Aorta (tissue), 5 donors: ENCODE measurements around the gene DEAF1. TPM values are rescaled to one million over a fixed set of nuclear protein-coding genes. Genes with fewer than 3 reads are reported as not detected.
"Not testable (repeated sequence)": the region's sequence is repeated elsewhere in the genome, so short reads cannot be mapped to it uniquely, and the experiment has no call there.

Source experiments
- ATAC-seq: fragments of 200-7000 bp; cut with Tn5 transposase; one replicate; pipeline ENCODE4 v1.9.1; 2022; ENCODE audit warnings: moderate library complexity; ENCODE audit not compliant: low FRiP score
- DNase-seq, 2 donors: peaks; one replicate each; pipeline ENCODE4 v3.0.0-alpha.2; 2020
- H3K27ac ChIP-seq, 2 donors: one replicate each; pipeline ENCODE4 v1.5.1; 2013; ENCODE audit warnings: low read length in 2 of 2, mild to moderate bottlenecking in 2 of 2, moderate library complexity in 2 of 2, control low read depth in 1 of 2, inconsistent platforms in 1 of 2, low read depth in 1 of 2
- H3K27me3 ChIP-seq, 2 donors: one replicate each; pipeline ENCODE4 v1.6.1; 2013; ENCODE audit warnings: control low read depth in 1 of 2, low read length in 1 of 2, mild to moderate bottlenecking in 1 of 2, moderate library complexity in 1 of 2; ENCODE audit not compliant: insufficient read depth in 2 of 2, control insufficient read depth in 1 of 2
- H3K36me3 ChIP-seq, 2 donors: one replicate each; pipeline ENCODE4 v1.6.1; 2013; ENCODE audit warnings: control low read depth in 1 of 2, low read length in 1 of 2, mild to moderate bottlenecking in 1 of 2; ENCODE audit not compliant: insufficient read depth in 2 of 2, control insufficient read depth in 1 of 2
- H3K4me1 ChIP-seq, 2 donors: one replicate each; pipeline ENCODE4 v1.6.1; 2013; ENCODE audit warnings: low read length in 2 of 2, control low read depth in 1 of 2, mild to moderate bottlenecking in 1 of 2, moderate library complexity in 1 of 2; ENCODE audit not compliant: insufficient read depth in 2 of 2, control insufficient read depth in 1 of 2
- H3K4me3 ChIP-seq, 2 donors: one replicate each; pipeline ENCODE4 v1.5.1; 2013; ENCODE audit warnings: low read length in 2 of 2, control low read depth in 1 of 2, mild to moderate bottlenecking in 1 of 2
- H3K9me3 ChIP-seq: one replicate; pipeline ENCODE4 v1.6.1; 2013; ENCODE audit warnings: mild to moderate bottlenecking, low read length; ENCODE audit not compliant: control insufficient read depth
- WGBS, 2 donors: extraction: QIAGEN DNeasy Blood & Tissue Kit; methylation state at CpG; one replicate each; pipeline ENCODE4 v1.1.7; 2013; 5-methylcytosine and 5-hydroxymethylcytosine counted together
- intact Hi-C, 2 donors: fragments of 100-400 bp; cut with DNase I; formaldehyde crosslinking; loops; one replicate each; pipeline versions ENCODE4 v1.14.2 to v1.15.0; 2022
- long read RNA-seq, 2 donors: library from polyadenylated mRNA; unstranded; transcript quantifications; one replicate each; pipeline ENCODE4 v2.0.0, GENCODE V29; 2020 to 2021
- polyA plus RNA-seq, 2 donors: library from polyadenylated mRNA; stranded (reverse); fragments of 200-250 nt; gene quantifications; one replicate each; pipeline ENCODE4 v1.2.3, GENCODE V29; 2013
- total RNA-seq, 2 donors: library from RNA; stranded (reverse); fragmentation: NEBNext Ultra II Directional; extraction: Animal tissue kit (Norgen Biotek cat#: 25700); gene quantifications; one replicate each; pipeline ENCODE4 v1.2.1, GENCODE V29; 2021
- donor health status: healthy with polysubstance abuse.
- donor health status: Bipolar disorder and iron deficiency.
- donor health status: DM: no; HTN: no; CAD: no.
- donor health status: DM: no; HTN: no; CAD: no.
- donor health status: DM: yes; HTN: yes; CAD: no.

DEAF1 gene, protein sequence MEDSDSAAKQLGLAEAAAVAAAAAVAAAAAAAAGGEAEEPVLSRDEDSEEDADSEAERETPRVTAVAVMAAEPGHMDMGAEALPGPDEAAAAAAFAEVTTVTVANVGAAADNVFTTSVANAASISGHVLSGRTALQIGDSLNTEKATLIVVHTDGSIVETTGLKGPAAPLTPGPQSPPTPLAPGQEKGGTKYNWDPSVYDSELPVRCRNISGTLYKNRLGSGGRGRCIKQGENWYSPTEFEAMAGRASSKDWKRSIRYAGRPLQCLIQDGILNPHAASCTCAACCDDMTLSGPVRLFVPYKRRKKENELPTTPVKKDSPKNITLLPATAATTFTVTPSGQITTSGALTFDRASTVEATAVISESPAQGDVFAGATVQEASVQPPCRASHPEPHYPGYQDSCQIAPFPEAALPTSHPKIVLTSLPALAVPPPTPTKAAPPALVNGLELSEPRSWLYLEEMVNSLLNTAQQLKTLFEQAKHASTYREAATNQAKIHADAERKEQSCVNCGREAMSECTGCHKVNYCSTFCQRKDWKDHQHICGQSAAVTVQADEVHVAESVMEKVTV
- total RNA-seq (10 to 100 TPM; 32.2 to 59.5 TPM), polyA plus RNA-seq (10 to 100 TPM; 15.7 to 53.0 TPM)
- long read RNA-seq, donor 1, partial matches to known transcripts = 11 of 54 reads
- long read RNA-seq, donor 1, other reads (novel, unspliced or antisense) = 42 of 54 reads
- long read RNA-seq, donor 2, transcript DEAF1-201 (12 exons, 2,500 nt) = major isoform, 27 of 66 reads
- long read RNA-seq, donor 2, partial matches to known transcripts = 8 of 66 reads
- long read RNA-seq, donor 2, other reads (novel, unspliced or antisense) = 30 of 66 reads

DNA sequence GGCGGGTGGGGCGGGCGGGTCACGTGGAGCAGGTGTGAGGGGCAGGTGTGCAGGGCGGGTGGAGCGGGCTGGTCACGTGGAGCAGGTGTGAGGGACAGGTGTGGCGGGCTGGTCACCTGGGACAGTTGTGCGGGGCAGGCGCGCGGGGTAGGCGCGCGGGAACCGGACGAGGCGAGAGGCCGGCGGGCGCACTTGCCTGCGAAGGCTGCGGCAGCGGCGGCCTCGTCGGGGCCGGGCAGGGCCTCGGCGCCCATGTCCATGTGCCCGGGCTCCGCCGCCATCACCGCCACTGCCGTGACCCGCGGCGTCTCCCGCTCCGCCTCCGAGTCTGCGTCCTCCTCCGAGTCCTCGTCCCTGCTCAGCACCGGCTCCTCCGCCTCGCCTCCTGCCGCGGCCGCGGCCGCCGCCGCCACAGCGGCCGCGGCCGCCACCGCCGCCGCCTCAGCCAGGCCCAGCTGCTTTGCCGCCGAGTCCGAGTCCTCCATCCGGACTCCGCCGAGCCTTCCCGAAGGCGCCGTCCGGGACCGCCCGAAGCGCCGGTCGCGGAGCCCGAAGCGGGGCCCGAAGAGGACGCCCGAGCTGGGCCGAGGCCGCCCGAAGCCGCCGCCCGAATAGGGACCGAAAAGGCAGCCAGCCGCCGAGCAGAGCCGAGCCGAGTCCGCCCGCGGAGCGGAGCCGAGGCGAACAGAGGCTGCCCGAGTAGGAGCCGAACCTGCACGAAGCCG, at the start of gene DEAF1:
TSS of gene DEAF1 (minus strand) at position 660 of the 725 bp plus-strand sequence. CDS start at position 485, 175 bp downstream.
- Histone ChIP-seq H3K27me3 (no peaks in the 10 kb centered on the region), H3K27ac (peak within 1 kb of the TSS; percentile 83 to 92), H3K9me3 (no peaks in the 10 kb centered on the region), H3K4me1 (no peaks in the 10 kb centered on the region), H3K36me3 (no peaks in the 10 kb centered on the region), H3K4me3 (peak within 1 kb of the TSS; percentile 54 to 72)
- DNase-seq (peak; percentile 100), ATAC-seq (peak; percentile 97)
- intact Hi-C loops = no loop called here
- WGBS, 2 donors = 4% methylated on average over 58 to 103 of the region's 103 CpGs

DNA sequence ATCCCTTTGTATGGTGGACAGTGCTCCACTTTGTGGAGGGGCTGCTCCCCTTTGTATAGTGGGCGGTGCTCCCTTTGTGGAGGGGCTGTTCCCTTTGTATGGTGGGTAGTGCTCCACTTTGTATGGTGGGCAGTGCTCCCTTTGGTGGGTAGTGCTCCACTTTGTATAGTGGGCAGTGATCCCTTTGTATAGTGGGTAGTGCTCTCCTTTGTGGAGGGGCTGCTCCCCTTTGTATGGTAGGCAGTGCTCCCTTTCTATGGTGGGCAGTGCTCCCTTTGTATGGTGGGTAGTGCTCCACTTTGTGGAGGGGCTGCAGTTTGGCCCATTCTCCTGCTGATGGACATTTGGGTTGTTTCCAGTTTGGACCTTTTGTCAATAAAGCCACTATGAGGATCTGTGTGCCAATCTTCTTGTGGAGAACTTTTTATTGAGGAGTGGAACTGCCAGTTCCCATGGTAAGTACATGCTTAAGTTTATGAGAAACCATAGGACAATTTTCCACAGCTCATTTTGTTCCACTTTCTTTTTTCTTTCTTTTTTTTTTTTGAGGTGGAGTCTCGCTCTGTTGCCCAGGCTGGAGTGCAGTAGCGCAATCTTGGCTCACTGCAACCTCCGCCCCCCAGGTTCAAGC, 47.7 kb upstream of the DEAF1 start:
- 90 to 99% methylated on average over 4 of the region's 4 CpGs for WGBS, 2 donors
- no peak for DNase-seq

DNA sequence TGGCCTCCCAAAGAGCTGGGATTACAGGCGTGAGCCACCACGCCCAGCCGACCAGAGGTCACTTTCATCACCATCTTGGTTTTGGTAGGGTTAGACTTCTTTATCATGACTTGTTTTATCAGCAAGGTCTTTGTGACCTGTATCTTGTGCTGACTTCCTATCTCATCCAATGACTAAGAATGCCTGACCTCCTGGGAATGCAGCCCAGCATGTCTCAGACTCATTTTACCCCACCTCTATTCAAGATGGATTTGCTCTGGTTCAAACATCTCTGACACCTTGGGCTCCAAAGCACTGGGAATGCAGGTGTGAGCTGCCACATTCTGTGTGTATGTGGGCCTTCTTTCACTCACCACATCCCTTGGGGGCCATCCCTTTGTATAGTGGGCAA, 47.1 kb upstream of the DEAF1 start:
- 93 to 100% methylated on average over 3 of the region's 3 CpGs for whole genome bisulfite sequencing, 2 donors
- H3K27me3 ChIP-seq = no peaks in the 10 kb centered on the region
- DNase-seq (no peak), ATAC-seq (no peak)
- no peaks in the 10 kb centered on the region for H3K4me1 ChIP-seq
- H3K9me3 ChIP-seq = no peaks in the 10 kb centered on the region
- H3K36me3 ChIP-seq = no peaks in the 10 kb centered on the region
- intact Hi-C loops = no loop called here
- no peak overlapping the region for H3K27ac ChIP-seq
- no peak overlapping the region for H3K4me3 ChIP-seq

More for the DNA sequence above, 47.7 kb upstream of the DEAF1 start:
- Histone ChIP-seq H3K9me3 (no peaks in the 10 kb centered on the region), H3K27me3 (no peaks in the 10 kb centered on the region), H3K4me1 (no peaks in the 10 kb centered on the region), H3K27ac (no peak overlapping the region), H3K36me3 (no peaks in the 10 kb centered on the region), H3K4me3 (no peak overlapping the region)
- no peak for ATAC-seq
- intact Hi-C loops = no loop called here

DNA sequence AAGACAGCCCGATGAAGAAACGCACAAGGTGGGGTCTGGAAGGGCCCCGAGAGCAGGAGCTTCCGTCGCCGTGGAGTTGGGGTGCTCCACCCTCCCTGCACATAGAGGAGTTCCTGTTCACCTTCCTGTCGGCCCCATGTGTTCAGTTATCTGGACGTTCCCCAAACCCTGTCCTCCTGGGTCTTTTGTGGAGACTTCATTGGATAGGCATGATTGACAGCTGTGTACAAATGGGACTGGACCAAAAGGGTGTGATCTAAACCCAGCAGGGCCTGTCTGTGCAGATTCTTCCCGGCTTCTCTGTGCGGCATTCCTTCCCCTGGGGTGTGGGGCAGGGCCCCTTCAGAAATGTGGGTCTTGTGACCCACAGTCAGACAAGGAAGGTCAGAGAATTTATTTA, 42.9 kb upstream of the DEAF1 start:
- intact Hi-C loops, H3K4me1 ChIP-seq, H3K27me3 ChIP-seq, H3K27ac ChIP-seq, ATAC-seq, DNase-seq, H3K4me3 ChIP-seq, H3K36me3 ChIP-seq, H3K9me3 ChIP-seq: not testable (repeated sequence)
- 64 to 77% methylated on average over 10 of the region's 10 CpGs for WGBS, 2 donors

DNA sequence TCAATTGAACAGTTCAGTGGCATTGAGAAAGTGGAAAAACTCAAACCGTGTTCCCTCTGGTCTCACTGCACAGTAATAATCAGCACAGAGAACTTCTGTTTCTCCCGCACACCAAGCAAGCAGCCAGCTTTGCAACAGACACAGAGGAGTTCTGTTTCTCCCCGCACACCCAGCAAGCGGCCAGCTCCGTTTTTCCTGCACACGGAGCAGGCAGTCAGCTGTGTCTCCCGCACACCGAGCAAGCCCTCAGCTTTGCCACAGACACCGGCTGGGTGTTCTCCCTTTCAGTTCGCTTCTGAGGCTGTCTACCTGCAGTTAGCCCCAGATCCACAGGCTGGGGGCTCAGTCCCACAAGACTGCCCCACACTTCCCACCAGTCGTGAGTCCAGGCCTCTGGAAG, 42.3 kb upstream of the DEAF1 start:
- no peaks in the 10 kb centered on the region for H3K36me3 ChIP-seq
- intact Hi-C loops = no loop called here
- no peaks in the 10 kb centered on the region for H3K4me1 ChIP-seq
- no peak overlapping the region for H3K4me3 ChIP-seq
- H3K27ac ChIP-seq = no peak overlapping the region
- DNase-seq = no peak
- H3K27me3 ChIP-seq = no peaks in the 10 kb centered on the region
- H3K9me3 ChIP-seq = no peaks in the 10 kb centered on the region
- WGBS, 2 donors = 41 to 43% methylated on average over 11 of the region's 11 CpGs
- no peak for ATAC-seq

DNA sequence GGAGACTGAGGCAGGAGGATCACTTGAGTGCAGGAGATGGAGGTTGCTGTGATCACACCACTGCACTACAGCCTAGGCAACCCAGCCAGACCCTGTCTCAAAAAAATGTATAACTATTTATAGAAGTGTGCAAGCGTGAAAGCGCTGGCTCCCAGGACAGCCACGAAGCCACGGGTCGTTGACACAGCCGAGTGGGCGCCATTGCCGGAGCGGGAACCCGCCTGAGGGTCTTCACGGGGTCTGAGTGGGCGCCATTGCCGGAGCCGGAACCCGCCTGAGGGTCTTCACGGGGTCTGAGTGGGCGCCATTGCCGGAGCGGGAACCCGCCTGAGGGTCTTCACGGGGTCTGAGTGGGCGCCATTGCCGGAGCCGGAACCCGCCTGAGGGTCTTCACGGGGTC, 39.5 kb upstream of the DEAF1 start:
- intact Hi-C loops, H3K4me3 ChIP-seq, H3K9me3 ChIP-seq, DNase-seq, H3K27ac ChIP-seq, H3K4me1 ChIP-seq, H3K36me3 ChIP-seq, H3K27me3 ChIP-seq, ATAC-seq: not testable (repeated sequence)
- 91 to 92% methylated on average over 21 to 26 of the region's 26 CpGs for WGBS, 2 donors

DNA sequence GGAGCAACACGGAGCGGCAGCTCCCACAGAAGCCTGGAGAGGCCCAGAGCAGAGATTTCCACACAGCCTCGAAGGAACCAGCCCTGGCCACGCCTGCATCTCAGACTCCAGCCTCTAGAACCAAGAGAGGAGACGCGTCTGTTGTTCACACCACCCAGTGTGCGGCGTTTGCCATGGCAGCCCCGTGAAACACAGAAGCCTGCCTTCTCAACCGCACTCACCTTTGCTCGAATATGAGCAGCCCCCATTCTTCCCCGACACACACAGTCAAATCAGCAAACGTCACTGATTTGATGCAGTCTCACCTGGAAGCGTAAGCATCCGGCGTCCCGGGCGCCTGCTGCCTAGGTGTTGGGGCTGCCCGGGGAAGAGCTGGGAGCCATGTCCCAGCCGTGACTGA, 38.0 kb upstream of the DEAF1 start:
- WGBS, 2 donors = 77 to 83% methylated on average over 20 of the region's 20 CpGs
- Histone ChIP-seq H3K27ac (no peak overlapping the region), H3K9me3 (no peaks in the 10 kb centered on the region), H3K4me1 (no peaks in the 10 kb centered on the region), H3K27me3 (no peaks in the 10 kb centered on the region), H3K36me3 (no peaks in the 10 kb centered on the region), H3K4me3 (no peak overlapping the region)
- ATAC-seq = no peak
- intact Hi-C loops = no loop called here
- no peak for DNase-seq

DNA sequence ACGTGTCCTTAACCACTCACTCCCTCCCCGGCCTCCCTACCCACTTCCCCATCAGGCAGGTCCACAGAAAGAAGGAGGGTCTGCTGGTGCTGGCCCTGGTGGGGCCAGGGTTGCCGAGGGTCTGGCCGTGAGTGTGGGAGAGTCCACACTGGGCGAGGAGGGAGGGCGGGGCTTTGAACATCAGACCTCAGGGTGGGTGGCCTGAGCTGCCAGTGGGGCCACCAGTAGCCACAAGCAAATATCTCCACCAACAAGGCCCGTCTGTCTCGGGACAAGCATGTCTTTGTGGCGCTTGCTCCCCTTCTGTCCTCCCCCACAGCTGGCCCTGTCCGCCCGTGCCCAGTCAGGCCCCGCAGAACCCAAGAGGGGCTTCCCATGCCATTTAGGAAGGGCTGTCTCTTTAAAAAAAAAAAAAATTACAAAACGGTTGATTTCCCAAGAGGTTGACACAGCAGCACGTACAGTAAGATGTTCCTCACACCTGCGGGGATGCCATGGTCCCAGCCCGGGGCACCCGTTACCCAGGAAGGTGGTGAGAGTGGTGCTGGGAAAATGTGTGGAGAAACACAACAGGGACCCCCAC, 34.6 kb upstream of the DEAF1 start:
- no peaks in the 10 kb centered on the region for H3K4me1 ChIP-seq
- no peaks in the 10 kb centered on the region for H3K9me3 ChIP-seq
- WGBS, 2 donors = 62 to 69% methylated on average over 17 of the region's 17 CpGs
- no peak overlapping the region for H3K27ac ChIP-seq
- no peaks in the 10 kb centered on the region for H3K36me3 ChIP-seq
- DNase-seq (no peak), ATAC-seq (no peak)
- no peaks in the 10 kb centered on the region for H3K27me3 ChIP-seq
- intact Hi-C loops = loop anchor here (2.0 to 5.0 kb wide), 4 partner anchors 33 to 175 kb away; no protein-coding TSS in a partner anchor
- H3K4me3 ChIP-seq = no peak overlapping the region
